Thymus (tissue), 11 donors: ENCODE data around the gene RPS24. TPM values are rescaled to one million over a fixed set of nuclear protein-coding genes. Genes with fewer than 3 reads are reported as not detected.

Experiments
- DNase-seq, 9 donors: peaks; one replicate each; pipeline ENCODE4 v3.0.0-alpha.2; 2013; ENCODE audit warnings: low spot score in 9 of 9, low read depth in 6 of 9, missing footprints in 1 of 9
- H3K27ac ChIP-seq, 2 donors: one replicate each; pipeline ENCODE4 v1.5.1; 2013; ENCODE audit warnings: control low read depth in 1 of 2, low read depth in 1 of 2, low read length in 1 of 2, mild to moderate bottlenecking in 1 of 2, moderate library complexity in 1 of 2
- H3K27me3 ChIP-seq, 2 donors: one replicate each; pipeline ENCODE4 v1.5.1; 2013; ENCODE audit warnings: low read length in 1 of 2; ENCODE audit not compliant: control insufficient read depth in 2 of 2, insufficient read depth in 1 of 2
- H3K36me3 ChIP-seq, 2 donors: one replicate each; pipeline ENCODE4 v1.5.1; 2013; ENCODE audit warnings: low read length in 1 of 2, mild to moderate bottlenecking in 1 of 2, moderate library complexity in 1 of 2; ENCODE audit not compliant: control insufficient read depth in 2 of 2, insufficient read depth in 2 of 2
- H3K4me1 ChIP-seq, 2 donors: one replicate each; pipeline ENCODE4 v1.5.1; 2013; ENCODE audit warnings: low read length in 2 of 2; ENCODE audit not compliant: control insufficient read depth in 2 of 2, insufficient read depth in 2 of 2
- H3K4me3 ChIP-seq, 2 donors: one replicate each; pipeline ENCODE4 v1.5.1; 2013; ENCODE audit warnings: low read length in 2 of 2, control low read depth in 1 of 2, mild to moderate bottlenecking in 1 of 2
- H3K9me3 ChIP-seq, 2 donors: one replicate each; pipeline ENCODE4 v1.5.1; 2013; ENCODE audit warnings: low read length in 1 of 2, mild to moderate bottlenecking in 1 of 2; ENCODE audit not compliant: control insufficient read depth in 2 of 2, insufficient read depth in 1 of 2
- WGBS: extraction: QIAGEN DNeasy Blood & Tissue Kit; methylation state at CpG from one replicate; pipeline ENCODE4 v1.1.7; 2013; 5-methylcytosine and 5-hydroxymethylcytosine counted together
- polyA plus RNA-seq: library from polyadenylated mRNA; stranded (reverse); fragments of 200-250 nt; gene quantifications from one replicate; pipeline ENCODE4 v1.2.3, GENCODE V29; 2013
- total RNA-seq: library from RNA; stranded (reverse); fragments of 120-200 nt; gene quantifications from one replicate; pipeline ENCODE4 v1.2.4, GENCODE V29; 2013
- donor health status: healthy.

The RPS24 gene
- total and polyA plus RNA-seq, 2 donors, result 6,310 to 8,229 TPM

DNA sequence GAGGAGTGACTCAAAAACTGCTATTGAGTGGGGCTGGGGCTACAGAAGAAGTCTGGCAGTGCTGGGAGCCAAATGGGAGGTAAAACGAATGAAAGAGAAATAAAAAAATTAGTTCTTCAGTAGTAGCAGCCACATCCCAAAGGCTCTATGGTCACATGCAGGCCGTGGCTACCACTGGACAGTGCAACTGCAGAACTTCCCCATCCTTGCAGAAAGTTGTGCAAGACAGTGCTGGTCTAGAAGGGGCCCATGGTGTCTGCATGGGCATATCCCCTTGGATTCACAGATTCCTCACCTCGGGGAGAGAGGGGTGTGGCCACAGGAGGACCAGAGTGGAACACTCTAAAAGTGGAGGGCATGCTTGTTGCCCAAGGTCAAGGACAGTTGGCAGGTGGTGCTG is 47.6 kb downstream of the RPS24 start:
- H3K9me3 ChIP-seq, result no peaks in the 10 kb centered on the region
- H3K4me1 ChIP-seq, result no peaks in the 10 kb centered on the region
- H3K27ac ChIP-seq, result no peak overlapping the region
- DNase-seq, result no peak
- H3K4me3 ChIP-seq, result no peak overlapping the region
- H3K36me3 ChIP-seq, result no peaks in the 10 kb centered on the region
- H3K27me3 ChIP-seq, result no peaks in the 10 kb centered on the region
- WGBS, result 58% methylated on average over 3 of the region's 3 CpGs

DNA sequence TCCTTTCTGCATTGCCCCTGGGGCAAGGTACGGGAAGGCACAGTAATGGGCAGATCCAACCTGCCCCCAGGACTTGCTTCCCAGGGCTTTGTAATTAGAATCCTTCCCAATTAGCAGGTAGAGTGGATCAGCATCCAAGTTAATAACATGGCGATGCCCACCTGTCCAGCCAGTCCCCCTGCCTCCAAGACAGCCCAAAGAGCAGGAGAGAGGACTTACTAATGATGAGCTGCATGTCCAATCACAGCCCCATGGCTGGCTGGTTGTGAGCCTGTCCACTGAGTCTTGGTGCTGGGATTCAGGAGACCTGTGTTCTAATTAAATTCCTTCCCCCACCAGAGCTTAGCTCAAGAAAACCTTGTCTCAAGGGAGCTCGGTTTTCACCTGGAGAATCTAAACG is 49.0 kb downstream of the RPS24 start:
- Histone ChIP-seq H3K27me3 (no peaks in the 10 kb centered on the region), H3K9me3 (no peaks in the 10 kb centered on the region), H3K4me3 (no peak overlapping the region), H3K27ac (no peak overlapping the region), H3K4me1 (no peaks in the 10 kb centered on the region), H3K36me3 (no peaks in the 10 kb centered on the region)
- DNase-seq, result no peak
- 95% methylated on average over 4 of the region's 4 CpGs for WGBS

Other genes starting within 250 kb of the RPS24 start
- 6.6 TPM for gene DLG5, start 107.1 kb upstream of the RPS24 start, total RNA-seq
- 25.8 TPM for gene DLG5, start 107.1 kb upstream of the RPS24 start, polyA plus RNA-seq
- gene POLR3A, start 4.3 kb upstream of the RPS24 start, total RNA-seq, result 9.4 TPM
- gene POLR3A, start 4.3 kb upstream of the RPS24 start, polyA plus RNA-seq, result 5.6 TPM